HG03439 (cell line): ENCODE results near the gene OXNAD1.

ENCODE experiments used
- ATAC-seq: cut with Tn5 transposase; IDR thresholded peaks from one replicate; pipeline ENCODE4 v1.9.1; 2021; ENCODE audit warnings: mild to moderate bottlenecking, moderate library complexity; ENCODE audit not compliant: unreplicated experiment

The OXNAD1 gene

GRCh38 chr3:16354291-16354690, 89.3 kb downstream of the OXNAD1 start:
- ATAC-seq: no peak
